AG04449 (cell line): Measurements from ENCODE around the gene VGLL4.

ENCODE experiments used
- CTCF ChIA-PET: fragments of 350-600 bp; formaldehyde crosslinking; extraction: SDS; loops from one replicate; lab custom pipeline; 2021; ENCODE audit warnings: antibody characterized with exemption; lab: Yijun Ruan, JAX
- POLR2A ChIA-PET: fragments of 400-600, 350-600 bp; formaldehyde crosslinking; extraction: SDS; loops from one replicate; lab custom pipeline; 2020; ENCODE audit warnings: antibody characterized with exemption, inconsistent platforms; lab: Yijun Ruan, JAX
- DNase-seq: peaks from one replicate; pipeline ENCODE4 v3.0.0-alpha.2; 2010; ENCODE audit warnings: low read depth, low spot score
- H3K4me3 ChIP-seq: 2 replicates; pipeline ENCODE4 v1.5.1; 2011; ENCODE audit warnings: low read depth, mild to moderate bottlenecking, control low read depth, low read length
- TF ChIP-seq, protein P1 (sequence below): IDR thresholded peaks from one replicate; pipeline ENCODE4 v1.5.1; 2011; ENCODE audit warnings: mild to moderate bottlenecking, moderate library complexity, low read length, control low read depth, inconsistent platforms; ENCODE audit not compliant: insufficient read depth; ENCODE audit errors: missing control alignments

VGLL4 gene

DNA sequence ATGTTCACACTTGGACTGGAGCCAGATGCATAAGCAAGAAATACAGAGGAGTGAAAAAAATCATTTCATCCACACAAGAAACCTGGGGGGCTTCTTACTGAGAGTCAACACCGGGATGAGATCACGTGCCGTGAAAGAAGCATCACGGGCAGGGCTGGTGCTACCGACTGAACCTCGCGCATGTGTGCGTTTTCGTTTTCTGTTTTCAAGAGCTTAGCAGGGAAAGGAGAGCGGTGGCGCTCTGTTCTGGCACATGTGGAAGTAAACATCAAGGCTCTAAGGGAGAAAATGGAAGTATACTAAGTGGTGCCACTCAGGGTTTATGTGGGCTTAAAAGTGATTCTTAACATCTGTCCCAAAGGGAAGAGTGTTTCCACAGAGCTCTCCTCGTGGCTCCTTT, 55.9 kb downstream of the VGLL4 start:
- TF ChIP-seq, protein P1, sequence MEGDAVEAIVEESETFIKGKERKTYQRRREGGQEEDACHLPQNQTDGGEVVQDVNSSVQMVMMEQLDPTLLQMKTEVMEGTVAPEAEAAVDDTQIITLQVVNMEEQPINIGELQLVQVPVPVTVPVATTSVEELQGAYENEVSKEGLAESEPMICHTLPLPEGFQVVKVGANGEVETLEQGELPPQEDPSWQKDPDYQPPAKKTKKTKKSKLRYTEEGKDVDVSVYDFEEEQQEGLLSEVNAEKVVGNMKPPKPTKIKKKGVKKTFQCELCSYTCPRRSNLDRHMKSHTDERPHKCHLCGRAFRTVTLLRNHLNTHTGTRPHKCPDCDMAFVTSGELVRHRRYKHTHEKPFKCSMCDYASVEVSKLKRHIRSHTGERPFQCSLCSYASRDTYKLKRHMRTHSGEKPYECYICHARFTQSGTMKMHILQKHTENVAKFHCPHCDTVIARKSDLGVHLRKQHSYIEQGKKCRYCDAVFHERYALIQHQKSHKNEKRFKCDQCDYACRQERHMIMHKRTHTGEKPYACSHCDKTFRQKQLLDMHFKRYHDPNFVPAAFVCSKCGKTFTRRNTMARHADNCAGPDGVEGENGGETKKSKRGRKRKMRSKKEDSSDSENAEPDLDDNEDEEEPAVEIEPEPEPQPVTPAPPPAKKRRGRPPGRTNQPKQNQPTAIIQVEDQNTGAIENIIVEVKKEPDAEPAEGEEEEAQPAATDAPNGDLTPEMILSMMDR: no peak
- POLR2A ChIA-PET: no interaction called here
- no peak overlapping the region for H3K4me3 ChIP-seq
- DNase-seq: no peak
- CTCF ChIA-PET: interaction anchor here (1.6 kb wide), 1 partner anchor 10 kb away, joined by 5 read pairs; no protein-coding TSS in a partner anchor

GRCh38 chr3:11584570-11584969, 59.1 kb downstream of the VGLL4 start:
- H3K4me3 ChIP-seq: no peak overlapping the region
- no peak for DNase-seq
- TF ChIP-seq, protein P1: no peak
- ChIA-PET CTCF (no interaction called here), POLR2A (no interaction called here)

- DNase-seq: no peak
- TF ChIP-seq, protein P1: no peak
- ChIA-PET CTCF (interaction anchor here (1.0 to 1.2 kb wide), 2 partner anchors 9 to 204 kb away, joined by 3 to 4 read pairs; no protein-coding TSS in a partner anchor), POLR2A (interaction anchor here (0.6 kb wide), 1 partner anchor 16 kb away, joined by 3 read pairs; no protein-coding TSS in a partner anchor)
- H3K4me3 ChIP-seq: no peak overlapping the region
Measured at GRCh38 chr3:11583638-11584046, 60.1 kb downstream of the VGLL4 start.

GRCh38 chr3:11583235-11583634, 60.5 kb downstream of the VGLL4 start:
- DNase-seq: no peak
- no peak overlapping the region for H3K4me3 ChIP-seq
- TF ChIP-seq, protein P1: no peak
- CTCF ChIA-PET: interaction anchor here (1.0 to 1.3 kb wide), 3 partner anchors 8 to 204 kb away, joined by 3 to 4 read pairs (median 3); no protein-coding TSS in a partner anchor
- POLR2A ChIA-PET: interaction anchor here (0.6 kb wide), 1 partner anchor 17 kb away, joined by 3 read pairs; no protein-coding TSS in a partner anchor

GRCh38 chr3:11582191-11582968, 61.3 kb downstream of the VGLL4 start:
- DNase-seq: no peak
- ChIA-PET POLR2A (no interaction called here), CTCF (interaction anchor here (1.0 to 1.4 kb wide), 4 partner anchors 11 to 203 kb away, joined by 3 to 4 read pairs (median 4); no protein-coding TSS in a partner anchor)
- H3K4me3 ChIP-seq: peak overlapping the region; percentile 54
- TF ChIP-seq, protein P1: no peak
